OCI-LY3 (cell line): ENCODE results near the gene RESP18.

ENCODE experiments used
- H2AFZ ChIP-seq: fragments of 200-600, 300-600 bp; shearing (Covaris generic); 2 replicates; pipeline ENCODE4 v1.6.0; 2014; ENCODE audit warnings: antibody characterized with exemption, low read depth, low read length
- H3K27ac ChIP-seq: fragments of 200-600, 300-600 bp; sonication (generic); 2 replicates; pipeline ENCODE4 v1.5.1; 2014; ENCODE audit warnings: mild to moderate bottlenecking, low read length, moderate library complexity, mixed read lengths
- H3K27me3 ChIP-seq: fragments of 200-600, 300-600 bp; sonication (generic); 2 replicates; pipeline ENCODE4 v1.6.1; 2014; ENCODE audit warnings: low read depth, low read length, mixed read lengths
- H3K36me3 ChIP-seq: fragments of 200-600, 300-600 bp; sonication (generic); replicated peaks from 2 replicates; pipeline ENCODE3; 2014; ENCODE audit warnings: low read depth, low read length, mixed read lengths
- H3K4me1 ChIP-seq: fragments of 300-600, 200-600 bp; sonication (generic); 2 replicates; pipeline ENCODE4 v1.6.1; 2014; ENCODE audit warnings: low read length, mixed read lengths
- H3K4me2 ChIP-seq: fragments of 200-600, 300-600 bp; sonication (generic); 2 replicates; pipeline ENCODE4 v1.6.1; 2014; ENCODE audit warnings: low read length, mixed read lengths
- H3K4me3 ChIP-seq: fragments of 300-600, 200-600 bp; sonication (generic); 2 replicates; pipeline ENCODE4 v1.5.1; 2014; ENCODE audit warnings: antibody characterized with exemption, mild to moderate bottlenecking, low read length, moderate library complexity
- H3K79me2 ChIP-seq: fragments of 300-600, 200-600 bp; shearing (Covaris generic); 2 replicates; pipeline ENCODE4 v1.6.1; 2014; ENCODE audit warnings: mild to moderate bottlenecking, low read length, mixed read lengths
- H3K9ac ChIP-seq: fragments of 300-600, 200-600 bp; shearing (Covaris generic); 2 replicates; pipeline ENCODE4 v1.6.0; 2014; ENCODE audit warnings: mild to moderate bottlenecking, low read length, moderate library complexity
- H3K9me3 ChIP-seq: fragments of 200-600, 300-600 bp; shearing (Covaris generic); 2 replicates; pipeline ENCODE4 v1.6.1; 2014; ENCODE audit warnings: low read length, mixed read lengths; ENCODE audit not compliant: insufficient read depth
- H4K20me1 ChIP-seq: fragments of 200-600, 300-600 bp; sonication (generic); 2 replicates; pipeline ENCODE4 v1.6.1; 2016; ENCODE audit warnings: low read length, mixed read lengths; ENCODE audit not compliant: insufficient read depth
- CTCF ChIP-seq: fragments of 200-600, 300-600 bp; sonication (generic); IDR thresholded peaks from 2 replicates; pipeline ENCODE4 v1.5.1; 2014; ENCODE audit warnings: antibody characterized with exemption, low read length, low read depth
- EZH2phosphoT487 ChIP-seq: fragments of 200-600 bp; shearing (Covaris generic); IDR thresholded peaks from 2 replicates; pipeline ENCODE4 v1.6.1; 2018; ENCODE audit warnings: antibody characterized with exemption, mixed run types, low read depth

The RESP18 gene

DNA sequence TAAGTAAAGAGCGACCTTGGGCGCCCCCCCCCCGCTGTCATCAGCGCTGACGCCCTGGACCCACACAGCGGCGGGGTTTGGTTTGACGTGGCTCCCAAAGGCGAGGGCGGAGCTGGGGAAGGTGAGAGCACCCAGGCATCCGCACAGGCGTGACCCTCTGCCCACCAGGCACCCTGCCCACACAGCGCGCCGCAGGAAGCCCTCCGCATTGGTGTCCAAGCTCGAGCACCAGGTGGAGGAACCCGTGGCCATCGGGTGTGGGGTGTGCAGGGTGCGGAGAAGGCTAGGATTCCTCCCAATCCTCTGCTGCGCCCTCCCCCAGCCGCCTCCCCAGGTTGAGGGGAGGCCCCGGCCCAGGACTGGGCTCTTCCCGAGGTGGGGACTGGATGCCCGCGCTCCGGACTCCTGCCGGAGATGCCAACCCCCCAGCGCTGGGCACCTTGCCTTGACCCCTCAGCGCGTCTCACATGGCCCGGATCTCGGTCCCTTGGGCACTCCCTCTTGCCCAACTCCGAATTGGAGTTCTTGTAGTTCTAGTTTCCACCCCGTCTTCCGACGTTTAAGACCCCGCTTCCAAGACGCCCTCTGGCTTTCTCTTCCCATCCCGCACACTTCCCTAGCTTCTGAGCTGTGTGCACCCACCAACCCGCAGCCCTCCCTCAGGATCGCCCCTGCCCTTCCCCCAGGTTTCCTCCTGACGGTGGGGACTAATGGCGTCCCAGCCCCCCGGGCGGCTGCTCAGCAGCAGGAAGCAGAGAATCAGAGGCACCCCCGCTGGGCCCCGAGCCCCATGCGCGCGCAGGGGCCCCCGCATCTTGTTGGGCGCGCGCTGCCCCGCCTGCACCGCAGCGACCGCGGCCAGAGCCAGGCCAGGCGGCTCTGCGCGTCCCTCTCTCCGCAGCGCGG, 25.9 kb upstream of the RESP18 start:
- H2AFZ ChIP-seq: no peak overlapping the region
- H3K9ac ChIP-seq: no peak overlapping the region
- H3K4me3 ChIP-seq: no peak overlapping the region
- no peaks in the 10 kb centered on the region for H3K79me2 ChIP-seq
- no peak overlapping the region for H3K27ac ChIP-seq
- H3K27me3 ChIP-seq: no peaks in the 10 kb centered on the region
- H3K36me3 ChIP-seq: no peaks in the 10 kb centered on the region
- H4K20me1 ChIP-seq: no peaks in the 10 kb centered on the region
- no peak for TF ChIP-seq CTCF
- no peak for TF ChIP-seq EZH2phosphoT487
- H3K4me1 ChIP-seq: peaks cover 16% of the 10 kb centered on the region
- H3K9me3 ChIP-seq: no peaks in the 10 kb centered on the region
- no peak overlapping the region for H3K4me2 ChIP-seq

DNA sequence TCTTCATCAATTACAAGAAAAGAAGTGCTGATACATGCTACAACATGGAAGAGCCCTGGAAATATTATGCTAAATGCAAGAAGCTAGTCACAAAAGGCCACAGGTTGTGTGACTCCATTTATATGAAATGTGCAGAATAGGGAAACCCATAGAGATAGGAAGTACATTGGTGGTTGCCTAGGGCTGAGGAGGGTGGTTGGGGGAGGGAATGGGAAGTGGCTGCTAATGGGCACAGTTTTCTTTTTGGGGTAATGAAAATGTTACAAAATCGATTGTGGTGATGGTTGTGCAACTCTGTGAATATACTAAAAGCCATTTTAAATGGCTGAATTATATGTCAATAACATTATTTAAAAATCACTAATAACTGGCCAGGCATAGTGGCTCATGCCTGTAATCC, 24.3 kb upstream of the RESP18 start:
- Histone ChIP-seq H3K27me3 (no peaks in the 10 kb centered on the region; the same call in 1 of the 2 replicates), H3K9me3 (no peaks in the 10 kb centered on the region), H3K36me3 (no peaks in the 10 kb centered on the region), H2AFZ (no peak overlapping the region), H3K27ac (no peak overlapping the region), H3K4me3 (no peak overlapping the region), H3K4me1 (peaks cover 3% of the 10 kb centered on the region; the same call in 1 of the 2 replicates), H3K9ac (no peak overlapping the region), H3K79me2 (no peaks in the 10 kb centered on the region), H4K20me1 (no peaks in the 10 kb centered on the region), H3K4me2 (no peak overlapping the region)
- TF ChIP-seq EZH2phosphoT487 (no peak), CTCF (no peak)

DNA sequence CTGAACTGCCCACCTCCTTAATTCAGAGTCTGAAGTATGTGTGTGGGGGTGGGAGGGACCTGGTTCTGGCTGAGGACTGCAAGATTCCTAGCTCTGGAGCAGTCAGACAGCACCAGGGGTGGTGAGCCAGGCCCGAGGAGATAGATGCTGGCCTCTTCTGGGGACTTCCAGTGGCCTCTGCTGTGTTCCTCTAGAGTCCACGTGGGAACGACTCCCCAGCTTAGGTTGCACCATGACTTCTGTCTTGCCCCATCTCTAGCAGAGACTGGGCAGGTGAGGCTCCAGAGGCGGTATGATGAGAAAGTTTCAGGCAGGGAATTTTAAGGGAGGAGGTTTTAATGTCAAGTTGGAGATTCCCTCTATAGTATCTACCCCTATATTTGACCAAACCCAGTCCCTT, 22.0 kb upstream of the RESP18 start:
- Histone ChIP-seq H3K4me2 (no peak overlapping the region), H4K20me1 (no peaks in the 10 kb centered on the region), H3K9me3 (no peaks in the 10 kb centered on the region), H3K4me3 (no peak overlapping the region), H3K79me2 (no peaks in the 10 kb centered on the region), H3K27ac (no peak overlapping the region), H3K4me1 (peaks cover 11% of the 10 kb centered on the region; the same call in 1 of the 2 replicates), H3K9ac (no peak overlapping the region), H2AFZ (no peak overlapping the region), H3K27me3 (peaks cover 16% of the 10 kb centered on the region; the same call in 1 of the 2 replicates), H3K36me3 (no peaks in the 10 kb centered on the region)
- TF ChIP-seq EZH2phosphoT487 (no peak), CTCF (no peak)

DNA sequence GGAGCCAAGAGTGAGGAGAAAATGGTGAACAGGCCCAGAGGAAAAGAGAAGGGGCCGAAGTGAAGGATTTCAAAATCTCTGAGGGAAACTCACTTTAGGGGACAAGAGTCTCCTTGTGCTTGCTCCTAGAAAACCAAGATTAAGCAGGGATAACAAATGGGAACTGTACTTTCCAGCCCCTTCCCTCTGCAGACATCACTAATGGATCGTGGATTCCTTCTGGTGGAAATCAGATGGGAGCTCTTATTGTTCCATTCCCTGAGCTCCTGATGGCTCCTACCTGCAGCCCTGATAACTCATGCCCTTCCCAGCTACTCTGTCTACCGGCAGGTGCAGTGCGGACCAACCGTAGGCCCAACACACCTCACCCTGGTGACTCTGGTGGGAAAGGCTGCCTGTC, 20.6 kb upstream of the RESP18 start:
- Histone ChIP-seq H3K4me3 (no peak overlapping the region), H3K27ac (no peak overlapping the region), H3K4me1 (peaks cover 11% of the 10 kb centered on the region; the same call in 1 of the 2 replicates), H3K9me3 (no peaks in the 10 kb centered on the region), H3K4me2 (no peak overlapping the region), H3K79me2 (no peaks in the 10 kb centered on the region), H3K27me3 (peaks cover 19% of the 10 kb centered on the region; the same call in 1 of the 2 replicates), H3K9ac (no peak overlapping the region), H4K20me1 (no peaks in the 10 kb centered on the region), H3K36me3 (no peaks in the 10 kb centered on the region), H2AFZ (no peak overlapping the region)
- TF ChIP-seq EZH2phosphoT487 (no peak), CTCF (no peak)
